GM21360 (cell line): ENCODE results near the gene CYP2F1.

ENCODE experiments used
- ATAC-seq: cut with Tn5 transposase; IDR thresholded peaks from one replicate; pipeline ENCODE4 v1.9.1; 2021; ENCODE audit warnings: mild to moderate bottlenecking, moderate library complexity; ENCODE audit not compliant: unreplicated experiment

The CYP2F1 gene

GRCh38 chr19:41175801-41176777, 61.9 kb downstream of the CYP2F1 start:
- no peak for ATAC-seq
